Peyer's patch (tissue), 4 donors: ENCODE data around the gene FAM118A.

Source experiments
- POLR2A ChIP-seq, 2 donors: fragments of 450-650 bp; IDR thresholded peaks; one replicate each; pipeline ENCODE4 v1.5.1; 2017; ENCODE audit warnings: antibody characterized with exemption in 2 of 2, mild to moderate bottlenecking in 2 of 2, moderate library complexity in 2 of 2
- TF ChIP-seq, protein P1 (sequence below), 6 experiments: fragments of 450-650 bp in 4 of 6; fragments of 200-600 bp in 2 of 6; sonication (generic) in 1 of 6; IDR thresholded peaks; one replicate each; pipeline ENCODE4 v1.5.1; 2017 to 2019; ENCODE audit warnings: antibody characterized with exemption in 6 of 6, mild to moderate bottlenecking in 3 of 6, moderate library complexity in 1 of 6

DNA sequence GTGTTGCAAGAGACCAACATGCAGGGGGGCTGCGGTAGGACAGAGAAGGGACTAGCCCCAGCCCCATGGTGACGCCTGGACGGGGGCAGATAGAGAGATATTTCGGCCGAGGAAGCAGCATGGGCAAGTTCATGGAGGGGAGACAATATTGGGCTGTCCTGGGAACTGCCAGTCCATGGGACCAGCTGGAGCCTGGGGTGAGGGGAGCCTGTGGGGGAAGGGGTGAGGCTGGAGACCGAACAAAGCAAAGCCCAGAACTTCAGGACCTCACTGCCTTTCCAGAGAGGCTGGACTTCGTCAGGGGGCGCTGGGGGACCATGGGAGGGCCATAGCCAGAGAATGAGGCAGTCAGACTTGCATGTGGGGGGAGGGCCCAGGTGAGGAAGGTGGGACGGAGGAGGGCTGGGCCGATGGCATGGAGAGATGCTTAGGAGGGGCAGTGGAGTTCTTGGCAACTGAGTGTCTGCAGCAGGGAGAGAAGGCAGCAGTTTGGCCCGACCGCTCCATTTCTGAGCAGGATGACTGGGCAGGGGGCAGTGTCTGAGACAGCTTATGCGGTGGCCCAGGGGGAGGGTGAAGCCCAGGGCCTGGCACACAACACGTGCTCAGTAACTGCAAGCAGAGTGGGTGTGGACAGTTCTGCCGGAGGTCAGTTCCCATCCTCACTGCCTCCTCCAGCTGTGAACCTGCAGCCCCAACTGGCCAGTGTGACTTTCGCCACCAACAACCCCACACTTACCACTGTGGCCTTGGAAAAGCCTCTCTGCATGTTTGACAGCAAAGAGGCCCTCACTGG, 24.3 kb upstream of the FAM118A start:
- TF ChIP-seq, protein P1, sequence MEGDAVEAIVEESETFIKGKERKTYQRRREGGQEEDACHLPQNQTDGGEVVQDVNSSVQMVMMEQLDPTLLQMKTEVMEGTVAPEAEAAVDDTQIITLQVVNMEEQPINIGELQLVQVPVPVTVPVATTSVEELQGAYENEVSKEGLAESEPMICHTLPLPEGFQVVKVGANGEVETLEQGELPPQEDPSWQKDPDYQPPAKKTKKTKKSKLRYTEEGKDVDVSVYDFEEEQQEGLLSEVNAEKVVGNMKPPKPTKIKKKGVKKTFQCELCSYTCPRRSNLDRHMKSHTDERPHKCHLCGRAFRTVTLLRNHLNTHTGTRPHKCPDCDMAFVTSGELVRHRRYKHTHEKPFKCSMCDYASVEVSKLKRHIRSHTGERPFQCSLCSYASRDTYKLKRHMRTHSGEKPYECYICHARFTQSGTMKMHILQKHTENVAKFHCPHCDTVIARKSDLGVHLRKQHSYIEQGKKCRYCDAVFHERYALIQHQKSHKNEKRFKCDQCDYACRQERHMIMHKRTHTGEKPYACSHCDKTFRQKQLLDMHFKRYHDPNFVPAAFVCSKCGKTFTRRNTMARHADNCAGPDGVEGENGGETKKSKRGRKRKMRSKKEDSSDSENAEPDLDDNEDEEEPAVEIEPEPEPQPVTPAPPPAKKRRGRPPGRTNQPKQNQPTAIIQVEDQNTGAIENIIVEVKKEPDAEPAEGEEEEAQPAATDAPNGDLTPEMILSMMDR (IDR thresholded peaks at IDR 0.05) = no peak
- no peak for TF ChIP-seq POLR2A (IDR thresholded peaks at IDR 0.05)
